Ovary (tissue), 3 donors: Measurements from ENCODE around the gene TFG.

Source experiments
- EP300 ChIP-seq: sonication (generic); formaldehyde crosslinking; IDR thresholded peaks from one replicate; pipeline ENCODE4 v1.6.1; 2017; ENCODE audit warnings: antibody characterized with exemption
- POLR2A ChIP-seq: fragments of 450-650 bp; IDR thresholded peaks from one replicate; pipeline ENCODE4 v1.6.1; 2017; ENCODE audit warnings: antibody characterized with exemption, mild to moderate bottlenecking, moderate library complexity
- TF ChIP-seq, protein P1 (sequence below), 3 donors: fragments of 450-650 bp in 2 of 3; fragments of 200-600 bp in 1 of 3; IDR thresholded peaks; one replicate each; pipeline versions ENCODE4 v1.5.1 to v1.8.0; 2016 to 2022; ENCODE audit warnings: antibody characterized with exemption in 3 of 3, mild to moderate bottlenecking in 1 of 3
- donor health status: DM: no; HTN: no; CAD: no.

DNA sequence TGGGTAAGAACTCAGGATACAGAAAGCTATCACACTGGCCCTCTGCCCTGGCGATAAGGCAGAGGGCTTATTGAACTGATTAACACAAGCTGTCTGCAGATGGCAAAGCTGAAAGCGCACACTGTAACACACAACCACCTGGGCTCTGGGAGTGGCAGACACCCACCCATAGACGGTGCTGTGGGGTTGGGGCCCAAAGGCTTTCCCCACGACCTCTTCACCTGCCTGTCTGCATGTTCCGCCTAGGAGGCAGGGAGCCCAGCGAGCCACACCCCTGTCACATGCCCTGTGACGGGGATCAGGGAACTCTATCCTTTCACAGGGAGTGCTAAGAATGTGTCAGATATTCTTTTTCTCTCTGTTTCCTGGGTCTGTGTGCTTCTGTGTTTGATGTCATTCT is 12.1 kb upstream of the TFG start:
- TF ChIP-seq, protein P1, sequence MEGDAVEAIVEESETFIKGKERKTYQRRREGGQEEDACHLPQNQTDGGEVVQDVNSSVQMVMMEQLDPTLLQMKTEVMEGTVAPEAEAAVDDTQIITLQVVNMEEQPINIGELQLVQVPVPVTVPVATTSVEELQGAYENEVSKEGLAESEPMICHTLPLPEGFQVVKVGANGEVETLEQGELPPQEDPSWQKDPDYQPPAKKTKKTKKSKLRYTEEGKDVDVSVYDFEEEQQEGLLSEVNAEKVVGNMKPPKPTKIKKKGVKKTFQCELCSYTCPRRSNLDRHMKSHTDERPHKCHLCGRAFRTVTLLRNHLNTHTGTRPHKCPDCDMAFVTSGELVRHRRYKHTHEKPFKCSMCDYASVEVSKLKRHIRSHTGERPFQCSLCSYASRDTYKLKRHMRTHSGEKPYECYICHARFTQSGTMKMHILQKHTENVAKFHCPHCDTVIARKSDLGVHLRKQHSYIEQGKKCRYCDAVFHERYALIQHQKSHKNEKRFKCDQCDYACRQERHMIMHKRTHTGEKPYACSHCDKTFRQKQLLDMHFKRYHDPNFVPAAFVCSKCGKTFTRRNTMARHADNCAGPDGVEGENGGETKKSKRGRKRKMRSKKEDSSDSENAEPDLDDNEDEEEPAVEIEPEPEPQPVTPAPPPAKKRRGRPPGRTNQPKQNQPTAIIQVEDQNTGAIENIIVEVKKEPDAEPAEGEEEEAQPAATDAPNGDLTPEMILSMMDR (IDR thresholded peaks at IDR 0.05), result no peak
- no peak for TF ChIP-seq POLR2A
- TF ChIP-seq EP300, result no peak
